HG02870 (cell line): ENCODE data around the gene RAB15.
"Not testable (repeated sequence)": the region's sequence is repeated elsewhere in the genome, so short reads cannot be mapped to it uniquely, and the experiment has no call there.

ENCODE experiments used
- ATAC-seq: cut with Tn5 transposase; IDR thresholded peaks from one replicate; pipeline ENCODE4 v1.9.1; 2021; ENCODE audit warnings: mild to moderate bottlenecking, moderate library complexity; ENCODE audit not compliant: unreplicated experiment

Gene RAB15

GRCh38 chr14:64913477-64913876 is 58.7 kb downstream of the RAB15 start:
- ATAC-seq: not testable (repeated sequence)

GRCh38 chr14:64912261-64912660 is 59.9 kb downstream of the RAB15 start:
- no peak for ATAC-seq

GRCh38 chr14:64910847-64911495 is 61.2 kb downstream of the RAB15 start:
- ATAC-seq: no peak

GRCh38 chr14:64906022-64906421 is 66.1 kb downstream of the RAB15 start:
- no peak for ATAC-seq

- no peak for ATAC-seq
These were observed 72.2 kb downstream of the RAB15 start for GRCh38 chr14:64899958-64900357.
